Stimulated activated CD8-positive, alpha-beta memory T cell treated with anti-CD3 and anti-CD28 coated beads, Interleukin-7, amount 100 ng/mL, for 48 hours (primary cell): ENCODE measurements around the gene DACH1.

Source experiments
- DNase-seq, 2 donors: peaks; one replicate each; pipeline ENCODE4 v3.0.0-alpha.2; 2020; ENCODE audit warnings: low read depth in 1 of 2; ENCODE audit errors: extremely low read depth in 1 of 2

Gene DACH1

DNA sequence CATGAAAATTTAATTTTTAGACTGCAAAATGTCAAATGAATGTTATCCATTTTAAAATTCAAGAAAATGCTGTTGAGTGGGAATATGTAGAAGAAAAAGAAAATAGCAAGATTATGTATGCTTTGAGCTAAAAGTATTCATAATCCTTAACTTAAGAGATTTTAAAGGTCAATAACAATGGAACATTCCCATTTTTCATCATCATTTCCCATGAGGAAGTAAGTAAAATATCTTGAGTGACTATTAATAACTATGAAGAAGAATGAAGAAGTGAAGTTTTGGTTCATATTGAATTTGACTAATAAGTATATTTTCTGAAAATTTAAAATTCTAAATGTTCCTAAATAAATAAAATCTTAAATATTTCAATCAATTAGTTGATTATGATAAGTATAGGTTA, 273.4 kb downstream of the DACH1 start:
- no peak for DNase-seq

DNA sequence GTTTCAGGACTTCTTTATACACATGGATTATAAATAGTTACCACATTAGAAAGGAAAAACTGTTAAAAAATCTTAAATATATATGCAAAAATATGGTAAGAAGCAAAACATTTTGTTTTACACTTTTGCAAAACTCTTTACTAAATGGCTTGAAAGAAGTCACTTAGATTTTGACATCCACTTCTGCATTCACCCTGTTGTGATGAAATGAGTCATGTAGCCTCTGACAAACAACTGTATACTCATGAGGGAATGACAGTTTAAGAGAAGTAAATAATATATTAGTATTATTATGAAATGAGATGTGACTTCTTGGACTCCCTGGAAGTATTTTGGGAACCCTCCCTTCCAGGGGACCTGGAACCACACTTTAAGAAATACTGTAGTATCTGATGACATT, 275.6 kb downstream of the DACH1 start:
- no peak for DNase-seq

DNA sequence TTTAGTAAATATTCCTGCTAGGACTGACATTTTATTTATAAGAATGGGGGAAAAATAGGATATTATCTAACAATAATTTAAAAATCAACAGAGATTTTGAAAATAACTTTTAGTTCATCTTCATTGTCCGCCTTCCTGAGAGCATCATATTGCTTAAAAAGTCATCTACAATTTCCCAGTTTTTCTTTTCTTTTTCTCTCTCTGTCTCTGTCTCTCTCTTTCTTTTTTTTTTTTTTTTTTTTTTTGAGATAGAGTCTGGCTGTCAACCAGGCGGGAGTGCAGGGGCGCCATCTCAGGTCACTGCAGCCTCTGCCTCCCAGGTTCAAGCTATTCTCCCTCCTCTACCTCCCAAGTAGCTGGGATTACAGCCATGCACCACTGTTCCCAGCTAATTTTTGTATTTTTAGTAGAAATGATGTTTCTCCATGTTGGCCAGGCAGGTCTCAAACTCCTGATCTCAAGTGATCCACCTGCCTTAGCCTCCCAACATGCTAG, 276.3 kb downstream of the DACH1 start:
- no peak for DNase-seq

DNA sequence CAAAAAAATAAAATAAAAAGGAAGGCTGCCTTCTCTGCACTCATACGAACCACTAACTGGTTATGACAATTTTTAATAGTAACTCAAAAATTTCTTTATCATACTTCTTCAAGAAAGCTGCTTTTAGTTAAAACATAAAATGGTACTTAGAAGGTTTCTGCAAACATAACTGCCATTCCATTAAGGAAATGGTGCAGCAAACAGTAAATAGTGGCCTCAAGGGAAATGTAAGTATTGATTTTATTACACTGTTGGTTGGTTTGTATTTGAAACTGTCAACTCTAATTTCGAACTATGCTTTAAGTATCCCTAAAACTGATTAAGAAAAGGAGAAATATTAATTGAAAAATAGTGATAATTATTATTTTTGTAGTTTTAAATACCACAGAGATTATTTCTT, 278.0 kb downstream of the DACH1 start:
- DNase-seq: no peak

DNA sequence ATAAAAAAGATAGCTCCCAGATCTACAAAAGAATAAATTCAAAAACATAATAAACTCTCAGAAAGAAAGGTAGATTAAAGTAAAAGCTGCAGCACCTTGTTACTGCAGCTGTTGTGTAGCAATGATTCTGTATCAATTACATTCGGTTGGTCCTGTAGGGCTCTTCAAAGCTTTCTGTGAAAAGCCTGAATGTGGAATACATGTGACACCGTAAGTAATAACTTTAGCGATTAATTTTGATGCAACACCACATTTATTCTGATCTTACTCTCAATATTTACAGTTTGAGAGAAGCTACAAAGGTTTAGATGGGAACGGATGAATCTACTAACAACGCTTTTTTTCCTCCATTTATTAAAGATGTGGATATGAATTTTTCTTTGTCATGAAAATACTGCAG, 279.2 kb downstream of the DACH1 start:
- no peak for DNase-seq

DNA sequence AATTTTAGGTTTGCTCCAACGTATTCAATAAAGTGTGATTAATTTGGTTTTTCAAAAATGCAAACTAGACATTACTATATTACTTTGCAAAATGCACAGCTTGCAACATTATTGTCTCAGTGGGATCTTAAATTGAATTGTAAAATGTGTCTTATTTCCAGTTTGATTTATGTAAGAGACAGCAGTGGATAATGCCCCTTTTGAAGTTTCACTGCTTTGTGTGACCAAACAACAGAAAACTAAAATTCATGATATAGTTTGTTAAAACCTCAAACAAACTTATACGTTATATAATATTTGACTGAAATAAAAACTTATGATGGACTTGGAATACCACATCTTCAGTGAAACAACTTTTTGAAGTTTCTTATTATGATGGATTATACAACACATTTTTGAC, 279.8 kb downstream of the DACH1 start:
- DNase-seq: no peak

DNA sequence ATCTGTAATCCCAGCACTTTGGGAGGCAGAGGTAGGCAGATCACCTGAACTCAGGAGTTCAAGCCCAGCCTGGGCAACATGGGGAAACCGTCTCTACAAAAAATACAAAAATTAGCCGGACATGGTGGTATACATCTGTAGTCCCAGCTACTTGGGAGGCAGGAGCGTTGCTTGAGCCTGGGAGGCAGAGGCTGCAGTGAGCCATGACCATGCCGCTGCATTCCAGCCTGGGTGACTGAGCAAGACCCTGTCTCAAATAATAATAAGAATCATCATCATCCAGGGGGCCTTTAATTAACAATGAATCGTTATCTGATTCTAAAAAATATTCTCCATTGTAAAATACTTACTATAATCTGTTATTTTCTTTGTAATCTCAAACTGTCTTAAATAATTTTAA, 283.4 kb downstream of the DACH1 start:
- DNase-seq: no peak

DNA sequence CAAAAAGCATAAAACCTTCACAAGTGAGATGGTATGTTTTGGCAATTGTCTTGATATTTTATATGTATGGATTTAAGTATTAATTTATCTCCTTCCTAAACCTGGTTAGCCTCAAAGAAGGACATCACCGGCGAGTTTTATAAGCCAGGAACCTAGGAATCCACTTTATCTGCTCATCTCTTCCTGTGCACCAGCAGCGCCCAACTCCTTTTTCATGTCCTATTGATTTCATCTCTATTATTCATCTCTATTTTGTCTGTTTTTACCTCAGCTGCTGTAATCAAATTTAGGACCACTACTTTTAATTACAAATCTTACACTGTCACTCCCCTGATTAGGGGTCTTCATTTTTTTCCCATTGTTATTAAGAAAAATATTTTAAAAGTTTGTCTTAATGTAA, 286.4 kb downstream of the DACH1 start:
- DNase-seq: no peak

DNA sequence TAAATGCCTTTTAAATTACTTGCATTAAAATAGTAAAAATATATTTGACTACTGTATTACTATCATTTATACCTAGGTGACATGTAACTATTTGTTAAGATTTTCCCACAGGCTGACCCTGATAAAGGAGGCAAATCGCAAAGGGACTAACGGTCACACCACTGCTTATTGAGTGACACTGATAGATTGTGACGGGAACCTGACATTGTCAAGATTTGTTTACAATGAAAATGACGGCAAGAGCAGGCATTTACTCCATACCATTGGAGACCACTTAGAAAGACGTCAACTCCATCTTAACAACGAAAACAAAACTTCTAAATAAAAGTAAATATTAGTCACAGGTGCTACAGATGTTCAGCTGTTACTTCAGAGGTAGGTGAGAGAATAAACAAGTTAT, 289.0 kb downstream of the DACH1 start:
- no peak for DNase-seq

DNA sequence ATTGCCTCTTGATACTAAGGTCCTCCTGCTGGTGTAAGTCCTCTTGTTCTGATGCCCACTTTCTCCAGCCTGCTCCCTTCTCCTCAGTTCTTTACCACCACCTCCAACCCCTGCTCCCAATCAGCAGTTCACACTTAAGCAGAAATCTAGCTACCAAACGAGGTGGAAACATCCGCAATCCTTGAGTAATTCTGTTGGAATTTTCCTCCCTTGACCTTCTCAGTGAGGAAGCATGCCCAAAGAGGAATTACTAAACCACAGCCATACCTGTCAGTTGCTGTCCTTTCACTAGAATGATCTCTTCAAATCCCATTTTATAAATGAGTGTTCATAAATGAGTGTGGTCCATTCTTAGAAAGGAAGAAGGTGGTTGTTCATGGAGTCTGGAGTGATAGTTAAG, 289.9 kb downstream of the DACH1 start:
- DNase-seq: no peak

DNA sequence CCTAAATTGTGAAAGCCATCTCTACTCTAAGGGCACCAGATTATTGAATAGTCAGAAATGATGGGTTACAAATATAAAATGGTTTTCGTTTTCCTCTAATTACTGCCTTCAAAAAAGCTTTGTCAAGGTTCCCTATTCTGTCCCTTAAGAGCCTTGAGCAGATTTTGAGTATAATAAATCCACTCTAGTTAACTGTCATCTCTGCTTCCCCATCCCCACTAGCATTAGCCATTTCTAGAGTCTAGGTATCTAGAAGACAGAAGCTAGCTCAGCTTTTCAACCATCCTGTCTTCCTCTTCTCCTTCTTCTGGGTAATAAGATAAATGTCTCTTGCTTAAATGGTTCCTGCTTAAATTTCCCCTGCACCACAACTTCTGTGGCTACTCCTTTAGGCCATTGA, 290.4 kb downstream of the DACH1 start:
- DNase-seq: no peak

DNA sequence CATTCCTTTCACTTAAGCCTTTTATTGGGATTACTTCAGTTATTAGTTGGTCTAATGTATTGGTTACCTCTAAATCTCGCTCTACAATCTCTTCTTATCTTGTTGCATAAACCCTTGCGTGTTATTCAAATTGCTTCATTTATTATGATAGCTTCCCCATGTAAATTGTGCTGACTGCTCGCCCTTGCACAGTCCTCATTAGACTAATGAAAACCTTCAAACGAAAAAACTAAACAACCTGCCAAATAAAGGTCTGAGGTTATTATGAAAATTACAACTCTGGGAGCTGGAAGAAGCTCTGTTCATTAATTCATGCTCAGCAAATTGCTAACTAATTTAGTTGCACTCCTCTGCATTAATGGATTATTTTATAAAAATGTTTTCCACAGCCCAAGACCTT, 320.1 kb downstream of the DACH1 start:
- no peak for DNase-seq

DNA sequence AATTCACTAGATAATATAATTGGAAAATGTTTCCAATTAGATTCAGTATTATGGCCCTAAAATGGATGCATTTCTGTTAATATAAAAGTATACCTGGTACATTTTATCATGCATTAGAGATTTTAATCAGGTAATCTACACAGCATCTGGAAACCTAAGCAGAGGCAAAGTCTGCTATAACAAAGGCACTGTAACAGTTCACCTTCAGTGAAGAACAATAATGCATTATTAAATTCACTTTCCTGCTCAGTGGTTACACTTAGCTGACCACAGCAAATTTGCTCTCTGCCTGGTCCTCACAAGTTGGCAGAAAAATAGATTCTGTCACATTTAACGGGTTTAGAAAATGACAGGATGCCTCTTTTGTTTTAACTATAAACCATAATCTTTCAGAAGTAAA, 326.9 kb downstream of the DACH1 start:
- DNase-seq: no peak

DNA sequence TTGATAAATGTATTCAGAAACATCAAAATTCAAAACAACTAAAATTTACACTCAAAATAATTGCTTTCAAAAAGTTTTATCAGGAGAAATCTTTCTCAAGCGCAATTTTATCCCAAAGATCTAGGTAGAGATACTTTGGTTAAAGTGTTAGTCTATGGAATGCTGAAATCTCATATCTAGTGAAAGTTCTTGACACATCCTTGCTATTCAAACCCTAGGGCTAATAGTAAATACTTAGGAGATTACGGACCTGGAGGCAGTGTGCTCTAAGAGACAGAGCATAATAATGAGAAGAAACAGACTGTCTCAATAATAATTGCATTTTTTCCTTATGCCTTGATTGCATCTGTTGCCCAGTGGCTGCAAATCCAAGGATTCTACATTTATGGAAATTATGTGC, 330.8 kb downstream of the DACH1 start:
- DNase-seq: no peak

DNA sequence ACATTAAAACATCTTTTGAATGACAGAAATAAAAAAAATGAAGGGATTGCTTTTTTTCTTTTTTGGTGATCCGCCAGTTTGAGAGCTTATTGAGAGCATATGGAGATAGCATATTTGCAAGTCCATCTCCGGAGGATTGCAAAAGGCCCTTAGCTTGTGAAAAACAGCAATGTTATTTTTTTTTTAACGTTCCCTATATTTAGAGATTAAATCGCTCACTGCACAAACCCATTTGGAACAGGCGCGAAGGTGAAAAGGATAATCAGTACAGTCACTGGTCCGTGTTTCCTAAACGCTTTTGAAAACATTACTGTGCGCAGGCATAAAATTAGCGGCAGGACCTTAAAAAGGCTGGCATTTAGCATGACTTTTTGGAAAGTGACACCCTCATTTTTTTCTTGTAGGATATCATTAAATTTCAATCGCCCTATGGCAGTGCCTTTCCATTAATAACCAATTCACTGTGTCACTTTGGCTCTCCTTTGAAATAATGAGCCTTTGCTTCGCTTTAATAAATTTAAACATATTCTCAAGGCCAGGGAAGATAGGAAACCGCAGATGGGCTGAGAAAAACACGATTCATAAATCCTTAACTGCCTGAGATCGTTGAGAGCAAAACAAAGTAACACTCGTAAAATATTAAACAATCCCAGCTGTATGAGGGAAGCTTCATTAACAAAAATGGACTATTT, 342.2 kb downstream of the DACH1 start:
- DNase-seq: no peak

DNA sequence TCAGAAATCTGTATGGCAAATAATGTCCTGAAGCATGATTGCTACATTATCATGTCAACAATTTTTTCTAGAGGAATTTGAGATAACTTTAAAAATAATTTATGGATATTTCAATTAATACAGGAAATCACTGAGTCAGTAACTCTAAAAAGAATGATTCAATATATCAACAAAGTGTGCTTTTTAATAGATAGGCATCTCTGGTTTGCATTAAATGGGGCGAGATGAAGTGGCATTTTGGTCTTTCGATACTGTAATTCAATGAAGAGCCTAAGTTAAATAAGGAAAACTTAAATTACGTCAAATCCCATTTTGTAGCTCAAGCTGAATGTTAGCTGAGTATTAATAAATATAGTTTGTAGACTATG, 342.8 kb downstream of the DACH1 start:
- no peak for DNase-seq

DNA sequence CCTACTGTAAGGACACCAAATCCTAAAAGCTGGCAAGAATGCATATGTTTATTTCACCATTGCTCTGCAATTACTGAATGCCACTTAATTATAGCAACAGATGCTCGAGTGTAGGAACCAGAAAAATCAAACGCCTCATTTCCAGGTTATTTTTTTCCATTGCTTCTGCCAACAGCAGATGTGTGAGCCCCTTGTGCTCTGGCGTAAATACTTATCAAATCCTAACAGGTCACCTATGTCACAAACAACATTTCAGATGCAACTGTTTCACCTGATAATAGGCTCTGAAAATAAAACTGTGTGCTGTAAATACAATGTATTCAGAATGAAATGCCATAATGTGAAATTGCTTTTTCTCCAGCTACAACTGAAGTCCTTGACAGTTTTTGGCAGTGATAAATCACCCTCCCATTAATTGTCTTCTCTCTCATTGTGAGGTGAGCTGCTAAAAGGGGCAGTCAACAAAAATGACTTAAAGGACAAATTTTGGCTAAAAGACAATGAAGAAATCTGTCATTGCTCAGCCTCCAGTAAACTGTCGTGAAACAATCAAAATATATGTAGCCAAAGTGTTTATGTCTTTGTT, 344.0 kb downstream of the DACH1 start:
- DNase-seq: no peak

DNA sequence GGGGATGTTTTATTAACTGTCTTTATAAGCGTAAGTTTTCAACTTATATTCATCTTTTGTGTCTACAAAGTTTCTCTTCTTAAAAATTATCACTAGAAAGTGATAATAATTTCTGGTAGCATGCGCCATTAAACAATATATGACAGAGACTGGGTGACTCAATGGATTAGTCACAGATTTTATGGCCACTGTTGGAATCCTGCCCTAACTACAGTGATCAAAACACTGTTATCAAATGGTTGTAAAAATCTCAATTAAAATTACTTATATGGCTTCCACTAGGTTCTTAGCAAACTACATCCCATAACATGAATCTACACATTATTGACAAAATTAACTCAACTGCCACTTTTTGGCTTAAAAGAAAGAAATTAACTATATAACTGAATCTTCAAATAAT, 350.0 kb downstream of the DACH1 start:
- no peak for DNase-seq

DNA sequence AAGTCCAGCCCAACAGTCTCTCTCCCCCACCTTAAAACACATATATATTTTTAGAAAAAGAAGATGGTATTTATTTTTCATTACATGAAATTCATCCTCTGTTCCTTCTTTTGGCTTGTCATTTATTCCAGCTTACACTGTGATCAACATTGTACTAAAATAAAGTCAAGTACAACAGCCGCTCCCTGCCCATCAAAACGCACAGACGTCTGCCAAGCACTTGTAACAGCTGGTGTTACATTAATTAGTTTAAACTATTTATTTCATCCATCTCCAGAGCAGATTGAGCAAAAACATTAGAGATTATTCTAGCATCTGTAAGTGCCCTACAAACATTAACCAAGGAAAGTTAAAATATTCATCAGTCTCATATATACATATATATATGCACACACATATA, 350.5 kb downstream of the DACH1 start:
- DNase-seq: no peak

DNA sequence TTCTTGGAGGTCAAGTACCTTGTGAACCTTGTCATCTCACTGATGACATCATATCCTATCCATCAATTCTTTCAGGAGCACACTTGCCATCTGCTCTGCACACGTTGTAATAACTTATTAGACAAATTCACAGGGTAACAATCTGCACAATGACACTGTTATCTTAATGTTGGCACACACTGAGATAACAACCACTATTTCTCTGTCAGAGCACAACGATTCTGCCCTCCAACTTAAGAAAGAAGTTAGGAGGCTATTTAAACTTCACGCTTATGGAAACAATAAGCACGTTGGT, 351.3 kb downstream of the DACH1 start:
- no peak for DNase-seq

DNA sequence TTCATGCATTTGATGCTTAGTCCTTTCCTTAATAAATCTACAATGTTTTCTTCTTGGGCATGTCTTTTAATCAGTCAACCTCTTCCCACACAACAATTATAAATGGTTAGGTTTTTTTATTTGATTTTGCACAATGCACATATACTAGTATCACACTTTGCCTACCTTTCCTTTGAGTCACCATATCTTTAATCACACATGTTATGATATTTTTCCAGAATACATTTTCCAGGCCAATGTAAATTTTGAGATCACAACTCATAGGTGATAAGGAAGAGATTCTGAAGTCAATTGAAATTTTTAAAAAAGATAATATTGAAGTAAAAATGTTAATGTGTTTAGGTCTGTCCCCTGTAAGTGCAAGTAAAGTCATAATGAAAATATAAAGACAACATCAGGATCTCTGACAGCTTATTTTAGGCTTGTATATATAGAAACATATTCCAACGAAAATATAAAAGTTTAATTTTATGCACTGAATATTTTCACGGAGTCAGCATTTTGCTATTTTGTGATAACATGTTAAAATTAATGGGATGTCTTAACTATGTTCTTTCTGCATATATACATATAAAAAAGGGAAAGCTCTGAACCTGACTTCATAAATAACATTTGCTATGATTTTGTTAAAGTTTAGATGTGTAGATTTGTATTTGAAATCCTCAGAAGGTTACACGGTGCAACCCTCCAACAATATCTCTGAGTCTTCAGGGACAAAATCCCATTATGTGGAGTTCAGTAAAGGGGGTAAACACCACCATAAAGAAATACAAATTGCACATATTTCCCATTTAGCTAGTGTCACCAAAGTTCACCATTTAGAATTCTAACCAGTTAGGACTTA, 351.9 kb downstream of the DACH1 start:
- no peak for DNase-seq

DNA sequence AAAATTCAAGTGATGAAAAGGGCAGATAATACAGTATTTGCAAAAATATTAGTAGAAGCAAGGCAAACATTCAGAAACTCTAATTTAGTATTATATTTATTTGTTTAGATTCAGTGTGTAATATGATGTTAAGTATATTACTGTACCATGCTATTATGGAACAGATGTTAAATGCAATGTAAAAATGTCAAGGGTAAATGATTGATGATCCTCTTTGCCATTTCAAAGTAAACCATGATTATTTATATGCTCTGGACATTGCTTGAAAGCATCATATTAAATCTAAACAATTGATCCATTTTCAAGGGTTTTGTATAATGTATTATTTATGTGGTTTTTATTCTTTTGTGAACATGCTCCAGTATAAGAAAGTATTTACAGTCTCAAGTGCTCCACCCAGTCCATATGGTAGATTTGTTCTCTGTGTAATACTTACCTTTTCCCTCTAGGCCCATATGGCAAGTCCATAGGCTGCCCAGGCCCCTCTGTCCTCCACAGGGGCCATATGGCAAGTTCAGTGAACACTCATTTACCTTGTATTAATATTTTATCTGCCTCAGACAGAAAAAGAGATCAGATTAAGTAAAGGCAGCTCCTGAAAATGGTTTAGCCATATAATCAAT, 353.5 kb downstream of the DACH1 start:
- no peak for DNase-seq
